SK-N-SH (cell line): ENCODE results near the gene JAK1. TPM values are rescaled to one million over a fixed set of nuclear protein-coding genes. Genes with fewer than 3 reads are reported as not detected.

Experiments used
- CTCF ChIA-PET: fragments of 300-600, 350-600 bp; formaldehyde crosslinking; extraction: SDS; loops from one replicate; lab custom pipeline; 2021; lab: Yijun Ruan, JAX
- POLR2A ChIA-PET: fragments of 350-600 bp; sonication (Branson Sonifier 250); formaldehyde crosslinking; extraction: SDS; loops from one replicate; lab custom pipeline; 2020; ENCODE audit warnings: antibody characterized with exemption, inconsistent platforms; lab: Yijun Ruan, JAX
- DNase-seq: peaks from one replicate; pipeline ENCODE4 v3.0.0; 2012
- H2AFZ ChIP-seq: fragments of 200-600 bp; sonication (generic); 2 replicates; pipeline ENCODE4 v1.8.1; 2016; ENCODE audit warnings: antibody characterized with exemption, mild to moderate bottlenecking, low read depth
- H3F3A ChIP-seq: fragments of 200-600 bp; sonication (generic); replicated peaks from 2 replicates; pipeline ENCODE3; 2016; ENCODE audit warnings: antibody characterized with exemption, mild to moderate bottlenecking; ENCODE audit not compliant: insufficient read depth
- H3K27ac ChIP-seq, 2 experiments: fragments of 200-500 bp in 1 of 2; fragments of 200-600 bp in 1 of 2; sonication (Bioruptor generic) in 1 of 2; sonication (generic), shearing (Covaris generic) in 1 of 2; 2 replicates each; pipeline versions ENCODE4 v1.5.1 to v1.6.1; 2014 to 2016; ENCODE audit warnings: low read depth in 2 of 2, inconsistent platforms in 1 of 2, low read length in 1 of 2, mild to moderate bottlenecking in 1 of 2, mixed read lengths in 1 of 2
- H3K27me3 ChIP-seq: fragments of 200-600 bp; sonication (generic), shearing (Covaris generic); 2 replicates; pipeline ENCODE4 v1.6.1; 2016; ENCODE audit warnings: mixed run types; ENCODE audit not compliant: insufficient read depth
- H3K36me3 ChIP-seq, 2 experiments: fragments of 200-500 bp in 1 of 2; fragments of 200-600 bp in 1 of 2; sonication (Bioruptor generic) in 1 of 2; sonication (generic) in 1 of 2; replicated peaks in 1 of 2; 2 replicates each; pipeline versions ENCODE3 to v1.5.1; 2014 to 2016; ENCODE audit warnings: low read length in 1 of 2, mild to moderate bottlenecking in 1 of 2; ENCODE audit not compliant: insufficient read depth in 2 of 2, control insufficient read depth in 1 of 2
- H3K4me1 ChIP-seq, 2 experiments: fragments of 200-500 bp in 1 of 2; fragments of 200-600 bp in 1 of 2; sonication (Bioruptor generic) in 1 of 2; sonication (generic), shearing (Covaris generic) in 1 of 2; 2 replicates each; pipeline versions ENCODE4 v1.5.1 to v1.6.1; 2014 to 2016; ENCODE audit warnings: low read depth in 1 of 2, low read length in 1 of 2, mixed run types in 1 of 2; ENCODE audit not compliant: insufficient read depth in 2 of 2, control insufficient read depth in 1 of 2
- H3K4me2 ChIP-seq: fragments of 200-600 bp; sonication (generic), shearing (Covaris generic); 2 replicates; pipeline ENCODE4 v1.6.1; 2017; ENCODE audit warnings: mixed run types
- H3K4me3 ChIP-seq, 2 experiments: fragments of 200-500 bp in 1 of 2; fragments of 200-600 bp in 1 of 2; sonication (Bioruptor generic) in 1 of 2; sonication (generic), shearing (Covaris generic) in 1 of 2; 2 replicates each; pipeline versions ENCODE4 v1.5.1 to v1.8.1; 2014 to 2016; ENCODE audit warnings: low read depth in 2 of 2, inconsistent platforms in 1 of 2, low read length in 1 of 2, mild to moderate bottlenecking in 1 of 2, mixed read lengths in 1 of 2, moderate library complexity in 1 of 2
- H3K79me2 ChIP-seq: fragments of 200-600 bp; sonication (generic); 2 replicates; pipeline ENCODE4 v1.8.1; 2017; ENCODE audit warnings: mild to moderate bottlenecking; ENCODE audit not compliant: insufficient read depth
- H3K9ac ChIP-seq: fragments of 200-600 bp; sonication (generic); 2 replicates; pipeline ENCODE4 v1.6.1; 2017; ENCODE audit warnings: mixed run types
- H3K9me2 ChIP-seq: fragments of 200-600 bp; sonication (generic); 2 replicates; pipeline ENCODE4 v1.6.1; 2017; ENCODE audit warnings: mixed run types
- H3K9me3 ChIP-seq: fragments of 200-600 bp; sonication (generic); 2 replicates; pipeline ENCODE4 v1.6.1; 2017; ENCODE audit warnings: mixed run types, mild to moderate bottlenecking, moderate library complexity
- H4K20me1 ChIP-seq: fragments of 200-600 bp; sonication (generic); 2 replicates; pipeline ENCODE4 v1.6.1; 2017; ENCODE audit warnings: mild to moderate bottlenecking, mixed run types; ENCODE audit not compliant: insufficient read depth
- EZH2phosphoT487 ChIP-seq: fragments of 200-600 bp; sonication (generic); IDR thresholded peaks from 2 replicates; pipeline ENCODE4 v1.6.1; 2017; ENCODE audit warnings: low read depth, mixed run types, mild to moderate bottlenecking, antibody characterized with exemption, moderate library complexity, borderline replicate concordance
- FOXJ3 ChIP-seq: sonication (generic); formaldehyde crosslinking; IDR thresholded peaks from 2 replicates; pipeline ENCODE4 v1.5.1; 2020; ENCODE audit warnings: mild to moderate bottlenecking, missing genetic modification reagents
- JUND ChIP-seq: IDR thresholded peaks from 2 replicates; pipeline ENCODE4 v1.4.0; 2012
- MXI1 ChIP-seq: IDR thresholded peaks from 2 replicates; pipeline ENCODE4 v1.6.1; 2012; ENCODE audit warnings: mild to moderate bottlenecking, low read depth, low read length, improper control_type of control experiment
- NFIC ChIP-seq: IDR thresholded peaks from 2 replicates; pipeline ENCODE4 v1.4.0; 2012; ENCODE audit warnings: borderline replicate concordance
- POLR2AphosphoS5 ChIP-seq: IDR thresholded peaks from 2 replicates; pipeline ENCODE4 v1.6.1; 2012; ENCODE audit warnings: low read depth, low read length
- RFX5 ChIP-seq: IDR thresholded peaks from 2 replicates; pipeline ENCODE4 v1.6.1; 2012; ENCODE audit warnings: mild to moderate bottlenecking, improper control_type of control experiment, low read length
- RXRA ChIP-seq: IDR thresholded peaks from 2 replicates; pipeline ENCODE4 v1.4.0; 2012; ENCODE audit warnings: low read depth, mild to moderate bottlenecking, borderline replicate concordance
- SIN3A ChIP-seq: IDR thresholded peaks from 2 replicates; pipeline ENCODE4 v1.6.1; 2012; ENCODE audit warnings: low read depth, mild to moderate bottlenecking, low read length, moderate library complexity, borderline replicate concordance
- TCF12 ChIP-seq: IDR thresholded peaks from 2 replicates; pipeline ENCODE4 v1.4.0; 2012
- YY1 ChIP-seq: IDR thresholded peaks from 2 replicates; pipeline ENCODE4 v1.4.0; 2012; ENCODE audit warnings: low read depth, mild to moderate bottlenecking
- WGBS: methylation state at CpG from one replicate; pipeline ENCODE4 v1.1.6; 2017; ENCODE audit warnings: low lambda C conversion rate; 5-methylcytosine and 5-hydroxymethylcytosine counted together
- polyA plus RNA-seq, 3 experiments: library from polyadenylated mRNA; depleted of rRNA; stranded (reverse); fragments of >200 nt; gene quantifications; 2 replicates each; pipeline ENCODE4 v1.2.3, GENCODE V29; 2012
- TF ChIP-seq, protein P1 (sequence below): IDR thresholded peaks from 2 replicates; pipeline ENCODE4 v1.4.0; 2012; ENCODE audit warnings: low read depth, borderline replicate concordance
- TF ChIP-seq, protein P2 (sequence below): IDR thresholded peaks from 2 replicates; pipeline ENCODE4; 2012
- TF ChIP-seq, protein P3 (sequence below): fragments of 150-350 bp; IDR thresholded peaks from 2 replicates; pipeline ENCODE4 v1.6.1; 2017; ENCODE audit warnings: antibody characterized with exemption, low read length, low read depth, borderline replicate concordance
- TF ChIP-seq, protein P4 (sequence below): fragments of 200-600 bp; sonication (generic); IDR thresholded peaks from 2 replicates; pipeline ENCODE4 v1.6.1; 2017; ENCODE audit warnings: antibody characterized with exemption, mild to moderate bottlenecking, moderate library complexity
- TF ChIP-seq, protein P5 (sequence below): IDR thresholded peaks from 2 replicates; pipeline ENCODE4 v1.6.1; 2012; ENCODE audit warnings: mild to moderate bottlenecking, low read depth, low read length, moderate library complexity
- TF ChIP-seq, protein P6 (sequence below): fragments of 150-350 bp; IDR thresholded peaks from 2 replicates; pipeline ENCODE4 v1.6.1; 2016; ENCODE audit warnings: mild to moderate bottlenecking, low read depth, low read length

The JAK1 gene
- polyA plus RNA-seq, 1 of the 3 experiments (the other 2 are of a cell fraction), result 47.5 TPM

DNA sequence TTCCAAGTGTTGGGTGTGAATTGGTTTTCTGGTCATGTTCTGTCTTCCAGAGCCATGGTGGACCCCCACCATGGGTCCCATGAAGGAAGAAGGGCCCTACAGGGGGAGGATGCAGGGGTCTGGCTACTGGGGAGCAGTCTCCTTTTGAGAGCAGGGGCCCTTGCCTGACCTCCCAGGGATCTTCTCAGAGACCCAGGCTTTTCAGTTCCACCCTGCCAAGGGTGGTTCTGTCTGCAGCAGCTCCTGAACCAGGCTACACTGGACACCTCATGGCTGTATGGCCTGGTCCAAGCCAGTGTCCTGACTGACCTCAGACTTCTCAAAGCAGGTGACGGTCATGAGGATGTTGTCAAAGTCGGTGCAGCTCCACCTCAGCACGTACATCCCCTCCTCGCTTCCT is 109.0 kb downstream of the JAK1 start (continued):
- TF ChIP-seq, protein P1, sequence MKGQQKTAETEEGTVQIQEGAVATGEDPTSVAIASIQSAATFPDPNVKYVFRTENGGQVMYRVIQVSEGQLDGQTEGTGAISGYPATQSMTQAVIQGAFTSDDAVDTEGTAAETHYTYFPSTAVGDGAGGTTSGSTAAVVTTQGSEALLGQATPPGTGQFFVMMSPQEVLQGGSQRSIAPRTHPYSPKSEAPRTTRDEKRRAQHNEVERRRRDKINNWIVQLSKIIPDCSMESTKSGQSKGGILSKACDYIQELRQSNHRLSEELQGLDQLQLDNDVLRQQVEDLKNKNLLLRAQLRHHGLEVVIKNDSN, result no peak
- TF ChIP-seq, protein P2, sequence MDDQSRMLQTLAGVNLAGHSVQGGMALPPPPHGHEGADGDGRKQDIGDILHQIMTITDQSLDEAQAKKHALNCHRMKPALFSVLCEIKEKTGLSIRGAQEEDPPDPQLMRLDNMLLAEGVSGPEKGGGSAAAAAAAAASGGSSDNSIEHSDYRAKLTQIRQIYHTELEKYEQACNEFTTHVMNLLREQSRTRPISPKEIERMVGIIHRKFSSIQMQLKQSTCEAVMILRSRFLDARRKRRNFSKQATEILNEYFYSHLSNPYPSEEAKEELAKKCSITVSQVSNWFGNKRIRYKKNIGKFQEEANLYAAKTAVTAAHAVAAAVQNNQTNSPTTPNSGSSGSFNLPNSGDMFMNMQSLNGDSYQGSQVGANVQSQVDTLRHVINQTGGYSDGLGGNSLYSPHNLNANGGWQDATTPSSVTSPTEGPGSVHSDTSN, result no peak
- TF ChIP-seq SIN3A, result no peak
- no peak for TF ChIP-seq YY1
- TF ChIP-seq, protein P3, sequence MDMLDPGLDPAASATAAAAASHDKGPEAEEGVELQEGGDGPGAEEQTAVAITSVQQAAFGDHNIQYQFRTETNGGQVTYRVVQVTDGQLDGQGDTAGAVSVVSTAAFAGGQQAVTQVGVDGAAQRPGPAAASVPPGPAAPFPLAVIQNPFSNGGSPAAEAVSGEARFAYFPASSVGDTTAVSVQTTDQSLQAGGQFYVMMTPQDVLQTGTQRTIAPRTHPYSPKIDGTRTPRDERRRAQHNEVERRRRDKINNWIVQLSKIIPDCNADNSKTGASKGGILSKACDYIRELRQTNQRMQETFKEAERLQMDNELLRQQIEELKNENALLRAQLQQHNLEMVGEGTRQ, result no peak
- TF ChIP-seq RFX5, result no peak

DNA sequence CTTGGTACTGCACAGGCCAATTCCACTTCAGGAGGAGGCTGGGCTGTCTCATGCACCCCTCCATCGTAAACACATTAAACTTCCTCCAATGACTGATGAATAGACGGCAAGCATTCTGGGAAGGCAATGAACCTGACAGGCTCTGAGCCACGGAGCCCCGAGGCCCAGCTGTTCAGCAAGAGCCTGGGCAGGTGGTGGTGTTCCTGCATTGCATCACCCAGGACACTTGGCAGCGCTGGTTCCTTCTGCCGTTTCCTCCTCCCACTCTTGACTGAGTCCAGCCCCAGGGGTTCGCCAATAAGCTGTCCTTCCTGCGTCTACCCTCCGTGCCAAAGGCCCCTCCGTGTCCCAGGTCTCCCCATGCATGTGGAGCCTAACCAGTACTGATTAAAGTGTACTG is 109.8 kb downstream of the JAK1 start:
- Histone ChIP-seq H2AFZ (no peak overlapping the region), H3K27me3 (no peaks in the 10 kb centered on the region), H3K4me2 (no peak overlapping the region), H3K9ac (no peak overlapping the region), H3K79me2 (no peaks in the 10 kb centered on the region), H3K9me3 (no peaks in the 10 kb centered on the region), H3F3A (no peaks in the 10 kb centered on the region), H3K4me3 (no peak overlapping the region), H3K9me2 (no peaks in the 10 kb centered on the region), H3K36me3 (peaks cover 45 to 71% of the 10 kb centered on the region in 2 experiments), H3K4me1 (no peaks in the 10 kb centered on the region; a peak in 1 of 4 replicates), H4K20me1 (no peaks in the 10 kb centered on the region), H3K27ac (no peak overlapping the region; a peak in 1 of 4 replicates)
- no peak for DNase-seq
- WGBS, result 94% methylated on average over 6 of the region's 10 CpGs
- ChIA-PET POLR2A (no interaction called here), CTCF (interaction anchor here (1.0 to 1.1 kb wide), 2 partner anchors 12 to 14 kb away, joined by 3 to 5 read pairs; no protein-coding TSS in a partner anchor)
- TF ChIP-seq, protein P2, result no peak
- no peak for TF ChIP-seq POLR2AphosphoS5
- TF ChIP-seq EZH2phosphoT487, result no peak
- no peak for TF ChIP-seq TCF12
- TF ChIP-seq, protein P4, sequence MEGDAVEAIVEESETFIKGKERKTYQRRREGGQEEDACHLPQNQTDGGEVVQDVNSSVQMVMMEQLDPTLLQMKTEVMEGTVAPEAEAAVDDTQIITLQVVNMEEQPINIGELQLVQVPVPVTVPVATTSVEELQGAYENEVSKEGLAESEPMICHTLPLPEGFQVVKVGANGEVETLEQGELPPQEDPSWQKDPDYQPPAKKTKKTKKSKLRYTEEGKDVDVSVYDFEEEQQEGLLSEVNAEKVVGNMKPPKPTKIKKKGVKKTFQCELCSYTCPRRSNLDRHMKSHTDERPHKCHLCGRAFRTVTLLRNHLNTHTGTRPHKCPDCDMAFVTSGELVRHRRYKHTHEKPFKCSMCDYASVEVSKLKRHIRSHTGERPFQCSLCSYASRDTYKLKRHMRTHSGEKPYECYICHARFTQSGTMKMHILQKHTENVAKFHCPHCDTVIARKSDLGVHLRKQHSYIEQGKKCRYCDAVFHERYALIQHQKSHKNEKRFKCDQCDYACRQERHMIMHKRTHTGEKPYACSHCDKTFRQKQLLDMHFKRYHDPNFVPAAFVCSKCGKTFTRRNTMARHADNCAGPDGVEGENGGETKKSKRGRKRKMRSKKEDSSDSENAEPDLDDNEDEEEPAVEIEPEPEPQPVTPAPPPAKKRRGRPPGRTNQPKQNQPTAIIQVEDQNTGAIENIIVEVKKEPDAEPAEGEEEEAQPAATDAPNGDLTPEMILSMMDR, result no peak
- no peak for TF ChIP-seq FOXJ3
- no peak for TF ChIP-seq JUND
- no peak for TF ChIP-seq SIN3A
- TF ChIP-seq, protein P5, sequence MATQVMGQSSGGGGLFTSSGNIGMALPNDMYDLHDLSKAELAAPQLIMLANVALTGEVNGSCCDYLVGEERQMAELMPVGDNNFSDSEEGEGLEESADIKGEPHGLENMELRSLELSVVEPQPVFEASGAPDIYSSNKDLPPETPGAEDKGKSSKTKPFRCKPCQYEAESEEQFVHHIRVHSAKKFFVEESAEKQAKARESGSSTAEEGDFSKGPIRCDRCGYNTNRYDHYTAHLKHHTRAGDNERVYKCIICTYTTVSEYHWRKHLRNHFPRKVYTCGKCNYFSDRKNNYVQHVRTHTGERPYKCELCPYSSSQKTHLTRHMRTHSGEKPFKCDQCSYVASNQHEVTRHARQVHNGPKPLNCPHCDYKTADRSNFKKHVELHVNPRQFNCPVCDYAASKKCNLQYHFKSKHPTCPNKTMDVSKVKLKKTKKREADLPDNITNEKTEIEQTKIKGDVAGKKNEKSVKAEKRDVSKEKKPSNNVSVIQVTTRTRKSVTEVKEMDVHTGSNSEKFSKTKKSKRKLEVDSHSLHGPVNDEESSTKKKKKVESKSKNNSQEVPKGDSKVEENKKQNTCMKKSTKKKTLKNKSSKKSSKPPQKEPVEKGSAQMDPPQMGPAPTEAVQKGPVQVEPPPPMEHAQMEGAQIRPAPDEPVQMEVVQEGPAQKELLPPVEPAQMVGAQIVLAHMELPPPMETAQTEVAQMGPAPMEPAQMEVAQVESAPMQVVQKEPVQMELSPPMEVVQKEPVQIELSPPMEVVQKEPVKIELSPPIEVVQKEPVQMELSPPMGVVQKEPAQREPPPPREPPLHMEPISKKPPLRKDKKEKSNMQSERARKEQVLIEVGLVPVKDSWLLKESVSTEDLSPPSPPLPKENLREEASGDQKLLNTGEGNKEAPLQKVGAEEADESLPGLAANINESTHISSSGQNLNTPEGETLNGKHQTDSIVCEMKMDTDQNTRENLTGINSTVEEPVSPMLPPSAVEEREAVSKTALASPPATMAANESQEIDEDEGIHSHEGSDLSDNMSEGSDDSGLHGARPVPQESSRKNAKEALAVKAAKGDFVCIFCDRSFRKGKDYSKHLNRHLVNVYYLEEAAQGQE, result no peak
- no peak for TF ChIP-seq MXI1
- TF ChIP-seq, protein P6, sequence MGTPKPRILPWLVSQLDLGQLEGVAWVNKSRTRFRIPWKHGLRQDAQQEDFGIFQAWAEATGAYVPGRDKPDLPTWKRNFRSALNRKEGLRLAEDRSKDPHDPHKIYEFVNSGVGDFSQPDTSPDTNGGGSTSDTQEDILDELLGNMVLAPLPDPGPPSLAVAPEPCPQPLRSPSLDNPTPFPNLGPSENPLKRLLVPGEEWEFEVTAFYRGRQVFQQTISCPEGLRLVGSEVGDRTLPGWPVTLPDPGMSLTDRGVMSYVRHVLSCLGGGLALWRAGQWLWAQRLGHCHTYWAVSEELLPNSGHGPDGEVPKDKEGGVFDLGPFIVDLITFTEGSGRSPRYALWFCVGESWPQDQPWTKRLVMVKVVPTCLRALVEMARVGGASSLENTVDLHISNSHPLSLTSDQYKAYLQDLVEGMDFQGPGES, result no peak
- TF ChIP-seq RFX5, result no peak
- no peak for TF ChIP-seq NFIC
- no peak for TF ChIP-seq RXRA
